Heart left ventricle (tissue), 16 donors: ENCODE data around the gene ASCC2. TPM values are rescaled to one million over a fixed set of nuclear protein-coding genes. Genes with fewer than 3 reads are reported as not detected.

Source experiments
- ATAC-seq, 4 donors: fragments of 200-7000 bp; cut with Tn5 transposase; one replicate each; pipeline ENCODE4 v1.9.1; 2020 to 2022; ENCODE audit warnings: moderate library complexity in 4 of 4, mild to moderate bottlenecking in 3 of 4, moderate number of reproducible peaks in 1 of 4
- DNase-seq, 5 donors: peaks; one replicate each; pipeline ENCODE4 v3.0.0-alpha.2; 2020
- H3K27ac ChIP-seq, 12 donors: fragments of 200-600 bp; sonication (generic) in 4 of 12; one replicate each; pipeline versions ENCODE4 v1.5.0 to v1.8.0; 2016 to 2022; ENCODE audit warnings: mild to moderate bottlenecking in 2 of 12
- H3K27me3 ChIP-seq, 9 donors: fragments of 200-600 bp; sonication (generic) in 2 of 9; one replicate each; pipeline versions ENCODE4 v1.5.1 to v1.8.0; 2016 to 2022; ENCODE audit warnings: mild to moderate bottlenecking in 3 of 9
- H3K36me3 ChIP-seq, 9 donors: fragments of 200-600 bp; sonication (generic) in 2 of 9; one replicate each; pipeline versions ENCODE4 v1.5.0 to v1.8.0; 2018 to 2022; ENCODE audit warnings: mild to moderate bottlenecking in 2 of 9
- H3K4me1 ChIP-seq, 12 donors: fragments of 200-600 bp; sonication (generic) in 4 of 12; one replicate each; pipeline versions ENCODE4 v1.5.0 to v1.8.0; 2016 to 2022; ENCODE audit warnings: mild to moderate bottlenecking in 3 of 12
- H3K4me3 ChIP-seq, 12 donors: fragments of 200-600 bp; sonication (generic) in 4 of 12; one replicate each; pipeline versions ENCODE4 v1.5.0 to v1.8.0; 2017 to 2022; ENCODE audit warnings: mild to moderate bottlenecking in 9 of 12, moderate library complexity in 4 of 12
- H3K9me3 ChIP-seq, 12 donors: fragments of 200-600 bp; sonication (generic) in 4 of 12; one replicate each; pipeline versions ENCODE4 v1.5.0 to v1.8.0; 2016 to 2022; ENCODE audit warnings: mild to moderate bottlenecking in 1 of 12
- CTCF ChIP-seq, 12 donors: fragments of 200-600 bp; sonication (generic) in 4 of 12; IDR thresholded peaks; one replicate each; pipeline versions ENCODE4 v1.5.0 to v1.8.0; 2018 to 2022; ENCODE audit warnings: antibody characterized with exemption in 12 of 12, mild to moderate bottlenecking in 5 of 12
- POLR2A ChIP-seq, 2 donors: fragments of 450-650 bp; IDR thresholded peaks; one replicate each; pipeline ENCODE4 v1.6.1; 2017; ENCODE audit warnings: antibody characterized with exemption in 2 of 2, mild to moderate bottlenecking in 2 of 2, moderate library complexity in 2 of 2
- WGBS, 4 donors: extraction: QIAGEN DNeasy Blood & Tissue Kit in 2 of 4; methylation state at CpG; one replicate each; pipeline versions ENCODE4 v1.1.5 to v1.1.7; 2013 to 2018; 5-methylcytosine and 5-hydroxymethylcytosine counted together
- intact Hi-C, 10 donors: fragments of 100-400 bp; cut with DNase I; formaldehyde crosslinking; loops; one replicate each; pipeline versions ENCODE4 v1.11.1 to v1.14.2; 2022
- polyA plus RNA-seq, 2 donors: library from polyadenylated mRNA; stranded (reverse); fragments of 200-250 nt; gene quantifications; one replicate each; pipeline ENCODE4 v1.2.3, GENCODE V29; 2013
- total RNA-seq, 9 donors: library from RNA; depleted of rRNA in 2 of 9; stranded (reverse); fragments of >200 nt in 2 of 9; fragmentation: NEBNext Ultra II Directional in 3 of 9; extraction: Animal tissue kit (Norgen Biotek cat#: 25700) in 3 of 9; gene quantifications; one replicate each; pipeline versions ENCODE4 v1.1.0 to v1.2.4, GENCODE V29; 2016 to 2023
- donor health status: ischemic (EF 13 %, LVEDD 7.1; RV severe dilation, severe dysfunction).
- donor health status: healthy with polysubstance abuse.
- donor health status: DM: no; HTN: yes; CAD: no.
- donor health status: DM: no; HTN: no; CAD: no.
- donor health status: ischemic (EF 25% LVEDD 6.9; RV normal size, moderate dysfunction).
- donor health status: ischemic (EF 25% LVEDD 5.7; RV mildly dilated, moderate dysfunction).
- donor health status: healthy.
- donor health status: DM: yes; HTN: yes; CAD: no.
- donor health status: ischemic (EF 35%, LVEDD 5.7; RV mildly dilated, moderate dysfunction).
- donor health status: nonischemic (EF 11% LVEDD 7.7; RV severe dilation, severe dysfunction).
- donor health status: DM: yes; HTN: yes; CAD: no.
- donor health status: PGD.
- donor health status: ischemic (EF 29% LVEDD 5.4; RV normal size, mild dysfunction).
- donor health status: nonischemic (EF 23%, LVEDD 6.1; RV moderate dilation, normal function).

Gene ASCC2
- total and polyA plus RNA-seq, 11 donors: 23.6 to 77.1 (median 36.7) TPM

- no peak for ATAC-seq
- H3K4me3 ChIP-seq: no peak overlapping the region
- TF ChIP-seq POLR2A (IDR thresholded peaks at IDR 0.05): no peak
- no peak for TF ChIP-seq CTCF (IDR thresholded peaks at IDR 0.05)
- intact Hi-C loops: loop anchor here in 1 of 10 donors (5.0 kb wide), 1 partner anchor 173 kb away; no protein-coding TSS in a partner anchor
- H3K36me3 ChIP-seq: peaks cover 0 to 82% (median 66%) of the 10 kb centered on the region in 9 donors
- H3K4me1 ChIP-seq: peaks cover 0 to 29% (median 15%) of the 10 kb centered on the region in 12 donors
- no peaks in the 10 kb centered on the region for H3K27me3 ChIP-seq
- no peaks in the 10 kb centered on the region for H3K9me3 ChIP-seq
- no peak for DNase-seq
- no peak overlapping the region for H3K27ac ChIP-seq
- WGBS, 4 donors: 90 to 95% (median 92%) methylated on average over 11 of the region's 11 CpGs
These were observed 13.4 kb downstream of the ASCC2 start for GRCh38 chr22:29824677-29825076.

GRCh38 chr22:29821291-29822016 is 16.6 kb downstream of the ASCC2 start:
- Histone ChIP-seq H3K27ac (peak overlapping the region in 11 of 12 donors; percentile 40 to 90 (median 57)), H3K4me1 (peaks cover 0 to 36% (median 30%) of the 10 kb centered on the region in 12 donors), H3K36me3 (peaks cover 0 to 90% (median 68%) of the 10 kb centered on the region in 9 donors), H3K9me3 (no peaks in the 10 kb centered on the region), H3K27me3 (no peaks in the 10 kb centered on the region), H3K4me3 (no peak overlapping the region)
- ATAC-seq: peak; percentile 72 to 95 (median 94)
- DNase-seq: peak; percentile 80 to 95 (median 89)
- TF ChIP-seq POLR2A (IDR thresholded peaks at IDR 0.05): no peak
- intact Hi-C loops: loop anchor here in 1 of 10 donors (1.0 kb wide), 1 partner anchor 22 kb away; no protein-coding TSS in a partner anchor
- 26 to 31% (median 29%) methylated on average over 7 of the region's 7 CpGs for WGBS, 4 donors

- Histone ChIP-seq H3K36me3 (peaks cover 0 to 91% (median 67%) of the 10 kb centered on the region in 9 donors), H3K27me3 (no peaks in the 10 kb centered on the region), H3K4me1 (peaks cover 0 to 42% (median 35%) of the 10 kb centered on the region in 12 donors), H3K9me3 (no peaks in the 10 kb centered on the region), H3K27ac (peak overlapping the region in 11 of 12 donors; percentile 32 to 90 (median 57)), H3K4me3 (no peak overlapping the region)
- ATAC-seq: peak in 2 of 4 donors; percentile 4 to 9
- no peak for DNase-seq
- TF ChIP-seq POLR2A (IDR thresholded peaks at IDR 0.05) (no peak), CTCF (IDR thresholded peaks at IDR 0.05) (no peak)
- intact Hi-C loops: loop anchor here in 1 of 10 donors (1.0 kb wide), 1 partner anchor 22 kb away; no protein-coding TSS in a partner anchor
- WGBS, 4 donors: 58 to 63% (median 61%) methylated on average over 7 of the region's 7 CpGs
These were observed 17.1 kb downstream of the ASCC2 start for GRCh38 chr22:29820961-29821290.

GRCh38 chr22:29819501-29819900 is 18.6 kb downstream of the ASCC2 start:
- H3K9me3 ChIP-seq: no peaks in the 10 kb centered on the region
- H3K4me1 ChIP-seq: peaks cover 0 to 49% (median 38%) of the 10 kb centered on the region in 12 donors
- 69 to 95% (median 84%) methylated on average over 2 of the region's 2 CpGs for WGBS, 4 donors
- intact Hi-C loops: loop anchor here in 1 of 10 donors (5.0 kb wide), 1 partner anchor 37 kb away; no protein-coding TSS in a partner anchor
- H3K4me3 ChIP-seq: no peak overlapping the region
- H3K27me3 ChIP-seq: no peaks in the 10 kb centered on the region
- H3K36me3 ChIP-seq: peaks cover 0 to 92% (median 66%) of the 10 kb centered on the region in 9 donors
- no peak for DNase-seq
- H3K27ac ChIP-seq: no peak overlapping the region
- no peak for TF ChIP-seq POLR2A (IDR thresholded peaks at IDR 0.05)
- TF ChIP-seq CTCF (IDR thresholded peaks at IDR 0.05): no peak
- no peak for ATAC-seq
